K562 (cell line): Measurements from ENCODE around the gene RGS6. TPM values are rescaled to one million over a fixed set of nuclear protein-coding genes. Genes with fewer than 3 reads are reported as not detected.

Experiments used
- ATAC-seq: fragments of 200-7000 bp; cut with Tn5 transposase; 3 replicates; pipeline ENCODE4 v1.9.1; 2020; ENCODE audit warnings: moderate library complexity
- BruUV-seq: library from RNA; stranded (reverse); fragments of 400-500 nt; replicated peaks from 2 replicates; lab custom pipeline; 2021; lab: Mats Ljungman, UMichigan
- CTCF ChIA-PET: fragments of 300-600 bp; formaldehyde crosslinking; extraction: SDS; loops from one replicate; lab custom pipeline; 2021; ENCODE audit warnings: low intra/inter-chr PET ratio; lab: Yijun Ruan, JAX
- POLR2A ChIA-PET: fragments of 300-600, 350-650 bp; sonication (Branson Sonifier 250); formaldehyde crosslinking; extraction: SDS; loops from one replicate; lab custom pipeline; 2021; ENCODE audit warnings: antibody characterized with exemption, inconsistent platforms; lab: Yijun Ruan, JAX
- DNase-seq, 4 experiments: peaks; one replicate each; pipeline versions ENCODE4 v3.0.0 to v3.0.0-alpha.2; 2011 to 2018; ENCODE audit warnings: low spot score in 3 of 4, mixed read lengths in 3 of 4; ENCODE audit errors: extremely low read depth in 1 of 4
- FAIRE-seq: peaks from 2 replicates; lab custom pipeline; 2011; peaks lifted over from hg19 to GRCh38; lab: Jason Lieb, UNC
- H2AFZ ChIP-seq: 2 replicates; pipeline ENCODE4 v1.6.0; 2011; ENCODE audit warnings: low read depth, low read length, control low read depth, inconsistent platforms
- H3K27ac ChIP-seq: fragments of 200-600 bp; 3 replicates; pipeline ENCODE4 v1.8.0; 2011; ENCODE audit warnings: low read depth, mild to moderate bottlenecking, control low read depth, inconsistent platforms, low read length, moderate library complexity, mixed read lengths; ENCODE audit errors: extremely low read depth
- H3K27me3 ChIP-seq, 2 experiments: fragments of 300-600 bp in 1 of 2; 2 replicates in 1 of 2; 3 replicates in 1 of 2; pipeline versions ENCODE4 v1.6.0 to v1.8.0; 2011; ENCODE audit warnings: inconsistent platforms in 2 of 2, low read length in 2 of 2, mild to moderate bottlenecking in 1 of 2, mixed read lengths in 1 of 2, moderate library complexity in 1 of 2; ENCODE audit not compliant: control insufficient read depth in 2 of 2, insufficient read depth in 2 of 2
- H3K36me3 ChIP-seq: fragments of 300-600 bp; 3 replicates; pipeline ENCODE4 v1.8.0; 2011; ENCODE audit warnings: mild to moderate bottlenecking, low read length, inconsistent platforms; ENCODE audit not compliant: control insufficient read depth, insufficient read depth
- H3K4me1 ChIP-seq, 2 experiments: fragments of 200-600 bp in 1 of 2; replicated peaks in 1 of 2; 2 replicates in 1 of 2; 3 replicates in 1 of 2; pipeline versions ENCODE4 v1.5.1 to v1.8.0; 2011; ENCODE audit warnings: inconsistent platforms in 2 of 2, low read length in 2 of 2, mild to moderate bottlenecking in 1 of 2, mixed read lengths in 1 of 2, moderate library complexity in 1 of 2; ENCODE audit not compliant: control insufficient read depth in 2 of 2, insufficient read depth in 2 of 2
- H3K4me2 ChIP-seq: 2 replicates; pipeline ENCODE4 v1.6.1; 2011; ENCODE audit warnings: low read length, control low read depth, inconsistent platforms, mixed read lengths; ENCODE audit not compliant: insufficient read depth
- H3K4me3 ChIP-seq: fragments of 200-600 bp; sonication (generic), shearing (Covaris generic); 2 replicates; pipeline ENCODE4 v1.5.1; 2016; ENCODE audit warnings: control low read depth, inconsistent platforms
- H3K79me2 ChIP-seq: fragments of 200-600 bp; 3 replicates; pipeline ENCODE4 v1.8.0; 2011; ENCODE audit warnings: low read length, inconsistent platforms; ENCODE audit not compliant: control insufficient read depth, insufficient read depth
- H3K9ac ChIP-seq, 2 experiments: 2 replicates each; pipeline versions ENCODE4 v1.6.0 to v1.6.1; 2011; ENCODE audit warnings: low read depth in 2 of 2, low read length in 2 of 2, control low read depth in 1 of 2, inconsistent platforms in 1 of 2, mild to moderate bottlenecking in 1 of 2, mixed read lengths in 1 of 2; ENCODE audit not compliant: insufficient read depth in 1 of 2
- H3K9me1 ChIP-seq: one replicate; pipeline ENCODE4 v1.6.0; 2011; ENCODE audit warnings: inconsistent platforms, mild to moderate bottlenecking, low read length, moderate library complexity; ENCODE audit not compliant: control insufficient read depth, insufficient read depth
- H3K9me3 ChIP-seq: replicated peaks from 2 replicates; pipeline ENCODE4 v1.5.1; 2011; ENCODE audit warnings: low read depth, low read length, inconsistent platforms; ENCODE audit not compliant: control insufficient read depth, insufficient read depth
- H4K20me1 ChIP-seq: replicated peaks from 2 replicates; pipeline ENCODE4 v1.6.1; 2011; ENCODE audit warnings: low read length, inconsistent platforms, mixed read lengths; ENCODE audit not compliant: control insufficient read depth, insufficient read depth
- CLOCK ChIP-seq: fragments of 250-450 bp; sonication (Bioruptor Pico); IDR thresholded peaks from 2 replicates; pipeline ENCODE4 v1.4.0; 2020; ENCODE audit warnings: mild to moderate bottlenecking, moderate library complexity, borderline replicate concordance
- IRF2 ChIP-seq: sonication (generic); formaldehyde crosslinking; IDR thresholded peaks from 2 replicates; pipeline ENCODE4 v1.8.1; 2022; ENCODE audit warnings: mild to moderate bottlenecking, missing genetic modification reagents
- MAFF ChIP-seq: IDR thresholded peaks from 2 replicates; pipeline ENCODE4 v1.6.1; 2012; ENCODE audit warnings: low read length, improper control_type of control experiment
- SP2 ChIP-seq: IDR thresholded peaks from 2 replicates; pipeline ENCODE4 v1.6.1; 2011; ENCODE audit warnings: mild to moderate bottlenecking, low read depth, low read length, moderate library complexity; ENCODE audit not compliant: poor library complexity, severe bottlenecking; ENCODE audit errors: extremely low read depth
- whole genome bisulfite sequencing: fragments of 100-300 bp; shearing (Covaris generic); methylation state at CpG from one replicate; pipeline ENCODE4 v1.1.6; 2016; ENCODE audit warnings: low coverage, mixed read lengths; ENCODE audit not compliant: insufficient coverage; ENCODE audit errors: missing lambda C conversion rate; 5-methylcytosine and 5-hydroxymethylcytosine counted together
- in situ Hi-C: fragments of 300-500 bp; cut with MboI; formaldehyde crosslinking; loops from 4 replicates; pipeline ENCODE4 v1.15.0; 2018; ENCODE audit warnings: inconsistent platforms, mixed read lengths
- intact Hi-C: fragments of 100-400 bp; cut with micrococcal nuclease; formaldehyde crosslinking; loops from 2 replicates; pipeline ENCODE4 v1.14.2; 2022
- polyA plus RNA-seq, 8 experiments: library from polyadenylated mRNA; depleted of rRNA in 4 of 8; stranded (reverse) in 5 of 8; unstranded in 3 of 8; fragments of >200 nt; fragmentation: Nextera tagmentation in 2 of 8; fragmentation: Illumina TruSeq in 1 of 8; extraction: Ambion mirVana in 2 of 8; extraction: Trizol in 1 of 8; gene quantifications; 2 replicates each; pipeline versions ENCODE4 v1.2.1 to v1.2.3, GENCODE V29; 2011 to 2014; ENCODE audit warnings: inconsistent platforms in 1 of 8, missing spikeins in 1 of 8
- total RNA-seq, 7 experiments: library from RNA; depleted of rRNA in 6 of 7; stranded (reverse); fragments of >200 nt in 6 of 7; fragmentation: Illumina TruSeq in 2 of 7; extraction: Trizol in 2 of 7; gene quantifications; 2 replicates each; pipeline versions ENCODE4 v1.2.1 to v1.2.3, GENCODE V29; 2011 to 2021; ENCODE audit warnings: low replicate concordance in 1 of 7
- TF ChIP-seq, protein P1 (sequence below): fragments of 250-450 bp; sonication (Bioruptor Pico); IDR thresholded peaks from 2 replicates; pipeline ENCODE4 v1.9.0; 2021; ENCODE audit warnings: mild to moderate bottlenecking
- TF ChIP-seq, protein P2 (sequence below): fragments of 250-450 bp; sonication (Bioruptor Pico); IDR thresholded peaks from 2 replicates; pipeline ENCODE4 v1.4.0; 2020; ENCODE audit warnings: mild to moderate bottlenecking

The RGS6 gene
- total and polyA plus RNA-seq, 9 of the 15 experiments (the other 6 are each of a cell fraction or from before 2014, with no cell fraction given) = not detected

DNA sequence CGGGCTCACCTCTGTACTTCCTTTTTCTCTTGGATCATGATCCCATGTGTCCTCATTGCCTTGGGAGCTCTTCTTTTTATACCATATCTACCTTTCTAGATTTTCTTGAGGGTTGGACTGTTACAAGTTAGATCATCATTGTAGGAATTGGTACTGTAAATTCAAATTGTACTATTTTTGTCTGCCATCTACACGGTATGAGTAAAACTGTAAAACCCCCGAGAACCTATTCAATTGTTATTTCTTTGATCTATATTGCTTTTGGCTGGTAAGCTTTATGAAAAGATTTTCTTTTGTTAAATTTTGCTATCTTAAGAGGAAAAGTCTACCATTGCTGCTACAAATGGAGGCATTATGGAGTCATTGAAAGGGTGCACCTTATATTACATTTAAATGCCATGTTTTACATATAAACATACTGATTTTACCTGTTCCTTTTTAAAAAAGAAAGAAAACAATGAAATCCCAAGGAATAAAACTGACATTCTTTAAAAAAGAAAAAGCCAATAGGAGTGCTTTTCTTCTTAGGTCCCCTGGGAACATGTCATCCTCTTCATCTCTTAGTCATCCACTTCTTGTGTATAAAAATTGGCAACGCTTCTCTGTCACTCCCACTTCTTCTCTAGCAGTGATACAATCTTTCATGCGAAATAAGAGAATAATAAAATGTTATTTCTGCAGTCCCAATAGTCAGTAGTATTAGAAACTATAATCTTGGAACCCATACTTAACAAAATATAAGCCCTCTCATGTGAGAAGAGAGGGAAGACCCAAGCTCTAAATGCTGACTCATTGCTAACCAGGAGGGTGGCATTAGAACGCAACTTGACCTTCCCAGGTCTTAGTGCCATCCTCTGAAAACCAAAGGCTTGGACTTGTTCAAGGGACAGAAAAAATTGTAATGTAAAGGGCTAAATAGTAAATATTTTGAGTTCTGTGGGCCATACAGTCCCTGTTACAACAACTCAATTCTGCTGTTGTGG lies 20.4 kb downstream of the RGS6 start:
- Histone ChIP-seq H4K20me1 (no peaks in the 10 kb centered on the region), H3K4me3 (no peak overlapping the region), H3K9me3 (no peaks in the 10 kb centered on the region), H3K27ac (no peak overlapping the region), H3K79me2 (no peaks in the 10 kb centered on the region), H3K4me1 (no peaks in the 10 kb centered on the region), H3K36me3 (no peaks in the 10 kb centered on the region), H2AFZ (no peak overlapping the region), H3K9ac (no peak overlapping the region), H3K4me2 (no peak overlapping the region), H3K27me3 (no peaks in the 10 kb centered on the region), H3K9me1 (no peaks in the 10 kb centered on the region)
- ChIA-PET CTCF (no interaction called here), POLR2A (no interaction called here)
- WGBS = 0% methylated on average over 6 of the region's 6 CpGs
- TF ChIP-seq, protein P1, sequence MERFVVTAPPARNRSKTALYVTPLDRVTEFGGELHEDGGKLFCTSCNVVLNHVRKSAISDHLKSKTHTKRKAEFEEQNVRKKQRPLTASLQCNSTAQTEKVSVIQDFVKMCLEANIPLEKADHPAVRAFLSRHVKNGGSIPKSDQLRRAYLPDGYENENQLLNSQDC (CRISPR knock-in tag) = no peak
- TF ChIP-seq IRF2 (CRISPR knock-in tag) (no peak), CLOCK (no peak), SP2 (no peak), MAFF (no peak)
- TF ChIP-seq, protein P2, sequence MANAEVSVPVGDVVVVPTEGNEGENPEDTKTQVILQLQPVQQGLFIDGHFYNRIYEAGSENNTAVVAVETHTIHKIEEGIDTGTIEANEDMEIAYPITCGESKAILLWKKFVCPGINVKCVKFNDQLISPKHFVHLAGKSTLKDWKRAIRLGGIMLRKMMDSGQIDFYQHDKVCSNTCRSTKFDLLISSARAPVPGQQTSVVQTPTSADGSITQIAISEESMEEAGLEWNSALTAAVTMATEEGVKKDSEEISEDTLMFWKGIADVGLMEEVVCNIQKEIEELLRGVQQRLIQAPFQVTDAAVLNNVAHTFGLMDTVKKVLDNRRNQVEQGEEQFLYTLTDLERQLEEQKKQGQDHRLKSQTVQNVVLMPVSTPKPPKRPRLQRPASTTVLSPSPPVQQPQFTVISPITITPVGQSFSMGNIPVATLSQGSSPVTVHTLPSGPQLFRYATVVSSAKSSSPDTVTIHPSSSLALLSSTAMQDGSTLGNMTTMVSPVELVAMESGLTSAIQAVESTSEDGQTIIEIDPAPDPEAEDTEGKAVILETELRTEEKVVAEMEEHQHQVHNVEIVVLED (CRISPR knock-in tag) = no peak
- ATAC-seq = no peak
- BruUV-seq = no TSS peak
- in situ Hi-C loops (no loop called here), intact Hi-C loops (no loop called here)
- DNase-seq = no peak
- FAIRE-seq = no peak
